HL-60 (cell line): ENCODE results near the gene ENOX1.

ENCODE experiments used
- GABPA ChIP-seq: IDR thresholded peaks from 2 replicates; pipeline ENCODE4 v1.6.1; 2012; ENCODE audit warnings: low read depth
- POLR2AphosphoS5 ChIP-seq: IDR thresholded peaks from 2 replicates; pipeline ENCODE4 v1.6.1; 2012; ENCODE audit warnings: low read depth
- TF ChIP-seq, protein P1 (sequence below): IDR thresholded peaks from one replicate; pipeline ENCODE4 v1.5.1; 2011; ENCODE audit warnings: low read length, control low read depth, inconsistent platforms; ENCODE audit not compliant: insufficient read depth

DNA sequence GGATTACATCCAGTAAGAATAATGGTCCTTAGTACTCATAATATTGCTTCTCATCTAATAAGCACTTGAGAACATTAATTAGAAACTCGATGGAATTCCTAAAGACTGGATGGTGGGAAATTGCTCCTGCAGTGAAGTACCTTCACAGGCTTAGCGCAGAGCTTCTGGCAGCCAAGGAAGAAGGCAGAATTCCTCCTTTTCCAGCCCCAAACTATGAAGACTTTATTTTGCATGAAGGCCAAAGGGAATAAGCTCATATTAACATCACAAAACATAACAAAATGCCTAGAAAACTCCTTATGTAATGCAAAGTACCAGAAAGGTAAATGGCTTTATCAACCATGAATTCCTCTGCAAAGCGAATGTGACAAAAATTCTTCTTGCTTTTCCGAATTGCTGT is 427.2 kb downstream of the ENOX1 start:
- TF ChIP-seq, protein P1, sequence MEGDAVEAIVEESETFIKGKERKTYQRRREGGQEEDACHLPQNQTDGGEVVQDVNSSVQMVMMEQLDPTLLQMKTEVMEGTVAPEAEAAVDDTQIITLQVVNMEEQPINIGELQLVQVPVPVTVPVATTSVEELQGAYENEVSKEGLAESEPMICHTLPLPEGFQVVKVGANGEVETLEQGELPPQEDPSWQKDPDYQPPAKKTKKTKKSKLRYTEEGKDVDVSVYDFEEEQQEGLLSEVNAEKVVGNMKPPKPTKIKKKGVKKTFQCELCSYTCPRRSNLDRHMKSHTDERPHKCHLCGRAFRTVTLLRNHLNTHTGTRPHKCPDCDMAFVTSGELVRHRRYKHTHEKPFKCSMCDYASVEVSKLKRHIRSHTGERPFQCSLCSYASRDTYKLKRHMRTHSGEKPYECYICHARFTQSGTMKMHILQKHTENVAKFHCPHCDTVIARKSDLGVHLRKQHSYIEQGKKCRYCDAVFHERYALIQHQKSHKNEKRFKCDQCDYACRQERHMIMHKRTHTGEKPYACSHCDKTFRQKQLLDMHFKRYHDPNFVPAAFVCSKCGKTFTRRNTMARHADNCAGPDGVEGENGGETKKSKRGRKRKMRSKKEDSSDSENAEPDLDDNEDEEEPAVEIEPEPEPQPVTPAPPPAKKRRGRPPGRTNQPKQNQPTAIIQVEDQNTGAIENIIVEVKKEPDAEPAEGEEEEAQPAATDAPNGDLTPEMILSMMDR: no peak
- TF ChIP-seq GABPA (no peak), POLR2AphosphoS5 (no peak)
